ENCODE measurements around the gene WNT7A.

The WNT7A gene

DNA sequence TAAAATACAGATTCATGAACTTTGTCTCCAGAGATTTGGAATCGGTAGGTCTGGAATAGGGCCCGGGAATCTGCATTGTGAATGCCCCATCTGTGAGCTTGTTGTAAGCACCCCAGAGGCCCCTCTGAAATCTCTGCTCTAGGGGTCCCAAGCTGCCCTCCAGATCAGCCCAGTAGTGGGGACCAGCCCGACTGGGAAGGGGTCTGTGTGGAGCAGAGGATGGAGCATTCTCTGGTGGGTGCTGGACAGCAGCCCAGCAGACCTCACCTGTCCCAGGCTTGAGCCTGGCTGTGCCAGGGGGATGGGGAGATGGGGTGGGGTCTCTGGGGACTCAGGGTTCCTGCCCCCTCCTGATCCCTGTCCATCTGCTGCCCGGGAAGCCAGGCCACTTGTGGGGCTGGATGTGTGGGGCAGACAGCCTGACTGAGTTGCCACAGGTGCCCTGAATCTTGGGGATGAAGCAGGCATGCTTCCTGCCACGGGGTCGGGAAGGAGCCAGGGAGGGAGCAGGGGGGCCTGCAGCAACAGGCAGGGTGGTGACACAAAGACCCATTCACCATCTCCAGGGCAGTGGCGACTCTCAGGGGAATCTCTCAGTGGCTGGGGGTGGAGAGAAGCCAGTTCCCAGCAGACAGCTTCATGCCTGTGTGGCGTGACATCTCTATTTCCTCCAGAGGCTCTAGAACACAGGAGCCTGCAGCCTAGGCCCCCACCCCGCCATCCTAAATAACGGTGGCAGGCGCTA, 99.3 kb downstream of the WNT7A start:
- Histone ChIP-seq H3K27ac (ENCODE audit: low read length) (no peak overlapping the region), H3K4me2 (ENCODE audit: insufficient read depth, low read length) (no peak overlapping the region), H3K4me3 (ENCODE audit: low read depth in 1 of 2, low read length in 2 of 2) (no peak overlapping the region), H3K79me2 (ENCODE audit: insufficient read depth, low read length) (no peaks in the 10 kb centered on the region), H3K4me1 (ENCODE audit: insufficient read depth, low read length) (no peaks in the 10 kb centered on the region), H3K36me3 (ENCODE audit: insufficient read depth, low read length) (no peaks in the 10 kb centered on the region), H3K9ac (ENCODE audit: low read depth, low read length) (no peak overlapping the region), H2AFZ (ENCODE audit: low read depth, low read length) (no peak overlapping the region), H3K27me3 (ENCODE audit: insufficient read depth, low read length, poor library complexity) (peaks cover 11% of the 10 kb centered on the region), H3K9me3 (ENCODE audit: insufficient read depth, low read length, severe bottlenecking) (no peaks in the 10 kb centered on the region), H4K20me1 (ENCODE audit: insufficient read depth, low read length) (no peaks in the 10 kb centered on the region; the same call in 1 of the 2 replicates)
- no peak for DNase-seq
- TF ChIP-seq EZH2 (IDR thresholded peaks at IDR 0.05; ENCODE audit: borderline replicate concordance, low read depth, low read length, severe bottlenecking) = no peak
- TF ChIP-seq, protein P1, sequence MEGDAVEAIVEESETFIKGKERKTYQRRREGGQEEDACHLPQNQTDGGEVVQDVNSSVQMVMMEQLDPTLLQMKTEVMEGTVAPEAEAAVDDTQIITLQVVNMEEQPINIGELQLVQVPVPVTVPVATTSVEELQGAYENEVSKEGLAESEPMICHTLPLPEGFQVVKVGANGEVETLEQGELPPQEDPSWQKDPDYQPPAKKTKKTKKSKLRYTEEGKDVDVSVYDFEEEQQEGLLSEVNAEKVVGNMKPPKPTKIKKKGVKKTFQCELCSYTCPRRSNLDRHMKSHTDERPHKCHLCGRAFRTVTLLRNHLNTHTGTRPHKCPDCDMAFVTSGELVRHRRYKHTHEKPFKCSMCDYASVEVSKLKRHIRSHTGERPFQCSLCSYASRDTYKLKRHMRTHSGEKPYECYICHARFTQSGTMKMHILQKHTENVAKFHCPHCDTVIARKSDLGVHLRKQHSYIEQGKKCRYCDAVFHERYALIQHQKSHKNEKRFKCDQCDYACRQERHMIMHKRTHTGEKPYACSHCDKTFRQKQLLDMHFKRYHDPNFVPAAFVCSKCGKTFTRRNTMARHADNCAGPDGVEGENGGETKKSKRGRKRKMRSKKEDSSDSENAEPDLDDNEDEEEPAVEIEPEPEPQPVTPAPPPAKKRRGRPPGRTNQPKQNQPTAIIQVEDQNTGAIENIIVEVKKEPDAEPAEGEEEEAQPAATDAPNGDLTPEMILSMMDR (IDR thresholded peaks at IDR 0.05; ENCODE audit: borderline replicate concordance, extremely low read depth, low read length, poor library complexity, severe bottlenecking) = no peak
- ATAC-seq (ENCODE audit: insufficient read depth, low read depth) = no peak

DNA sequence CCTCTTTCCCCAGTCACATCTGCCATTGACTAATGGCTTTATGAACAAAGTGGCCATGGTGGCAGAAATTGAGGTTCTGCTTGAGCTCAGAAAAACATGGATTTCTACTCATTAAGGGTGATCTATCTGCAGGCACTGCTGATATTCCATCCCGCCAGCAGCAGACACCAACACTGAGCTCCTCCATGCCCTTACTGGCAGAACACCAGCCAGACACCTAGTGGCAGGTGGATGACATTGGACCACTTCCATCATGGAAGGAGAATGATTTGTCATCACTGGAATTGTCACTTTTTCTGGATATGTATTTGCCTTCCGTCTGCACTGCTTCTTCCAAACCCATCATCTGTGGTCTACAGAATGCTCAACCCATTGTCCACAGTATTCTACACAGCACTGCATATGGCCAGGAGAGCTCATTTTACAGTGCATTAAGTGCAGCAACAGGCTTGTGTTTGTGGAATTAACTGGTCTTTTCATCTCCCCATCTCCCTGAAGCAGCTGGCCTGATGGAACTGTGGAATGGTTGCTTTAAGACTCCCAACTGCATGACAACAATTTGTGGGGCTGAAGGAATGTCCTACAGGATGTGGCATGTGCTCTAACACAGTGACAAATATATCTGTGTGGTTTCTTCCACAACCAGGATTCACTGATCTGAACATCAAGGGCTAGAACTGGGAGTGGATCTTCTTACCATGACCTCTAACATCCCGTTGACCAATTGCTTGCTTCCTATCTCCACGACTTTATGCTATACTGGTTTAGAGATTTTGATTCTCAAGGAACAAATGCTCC, 103.4 kb downstream of the WNT7A start:
- TF ChIP-seq, protein P1 (IDR thresholded peaks at IDR 0.05; ENCODE audit: borderline replicate concordance, extremely low read depth, low read length, poor library complexity, severe bottlenecking) = no peak
- no peak for TF ChIP-seq EZH2 (IDR thresholded peaks at IDR 0.05; ENCODE audit: borderline replicate concordance, low read depth, low read length, severe bottlenecking)
- no peak for DNase-seq
- H3K4me2 ChIP-seq (ENCODE audit: insufficient read depth, low read length) = no peak overlapping the region
- H3K36me3 ChIP-seq (ENCODE audit: insufficient read depth, low read length) = no peaks in the 10 kb centered on the region
- H3K79me2 ChIP-seq (ENCODE audit: insufficient read depth, low read length) = no peaks in the 10 kb centered on the region
- no peaks in the 10 kb centered on the region for H3K4me1 ChIP-seq (ENCODE audit: insufficient read depth, low read length)
- ATAC-seq (ENCODE audit: insufficient read depth, low read depth) = no peak
- no peaks in the 10 kb centered on the region for H3K9me3 ChIP-seq (ENCODE audit: insufficient read depth, low read length, severe bottlenecking)
- no peak overlapping the region for H3K4me3 ChIP-seq (ENCODE audit: low read depth in 1 of 2, low read length in 2 of 2)
- no peak overlapping the region for H2AFZ ChIP-seq (ENCODE audit: low read depth, low read length)
- no peak overlapping the region for H3K9ac ChIP-seq (ENCODE audit: low read depth, low read length)
- H3K27me3 ChIP-seq (ENCODE audit: insufficient read depth, low read length, poor library complexity) = no peaks in the 10 kb centered on the region
- H4K20me1 ChIP-seq (ENCODE audit: insufficient read depth, low read length) = no peaks in the 10 kb centered on the region; the same call in 1 of the 2 replicates
- no peak overlapping the region for H3K27ac ChIP-seq (ENCODE audit: low read length)

DNA sequence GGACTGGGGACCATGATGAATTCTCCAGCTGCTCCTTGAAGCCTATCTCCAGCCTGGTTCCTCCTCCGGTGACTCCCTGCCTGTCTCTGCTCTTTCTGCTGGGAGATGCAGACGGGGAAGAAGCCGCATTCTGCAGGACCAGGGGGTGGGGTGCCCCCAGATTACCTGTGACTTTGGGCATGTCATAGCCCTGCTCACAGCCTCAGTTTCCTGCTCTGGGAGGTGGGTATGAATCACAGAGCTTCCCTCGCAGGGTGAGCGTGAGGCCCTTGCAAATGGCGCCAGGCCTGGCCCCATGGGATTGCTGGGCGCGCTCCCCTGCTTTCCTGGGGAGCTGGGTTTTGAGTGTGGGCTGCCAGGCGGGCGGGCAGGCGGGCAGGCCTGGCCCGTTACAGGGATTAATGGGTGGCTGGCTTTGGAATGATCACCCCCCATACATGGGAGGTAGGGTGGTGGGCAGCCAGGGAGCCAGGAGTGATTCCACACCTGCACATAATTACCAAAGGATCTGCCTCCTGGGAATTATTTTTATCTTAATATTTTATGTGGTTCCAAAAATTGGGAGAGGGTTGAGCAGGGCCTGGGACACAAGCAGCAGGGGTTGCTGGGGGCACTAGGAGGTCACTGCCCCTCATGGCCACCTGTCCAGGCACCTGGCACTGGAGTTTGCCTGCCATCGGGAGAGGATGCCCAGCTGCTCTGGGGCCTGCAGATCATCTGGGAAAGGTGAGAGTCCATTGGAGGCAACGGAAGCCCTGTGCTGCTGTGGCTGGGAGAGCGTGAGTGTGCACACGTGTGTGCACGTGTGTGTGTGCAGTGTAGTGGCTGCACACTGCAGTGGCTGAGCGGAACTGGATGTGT, 106.8 kb downstream of the WNT7A start:
- no peaks in the 10 kb centered on the region; the same call in 1 of the 2 replicates for H4K20me1 ChIP-seq (ENCODE audit: insufficient read depth, low read length)
- DNase-seq = no peak

More for the DNA sequence above, 106.8 kb downstream of the WNT7A start:
- no peaks in the 10 kb centered on the region for H3K4me1 ChIP-seq (ENCODE audit: insufficient read depth, low read length)
- H3K9me3 ChIP-seq (ENCODE audit: insufficient read depth, low read length, severe bottlenecking) = no peaks in the 10 kb centered on the region
- no peaks in the 10 kb centered on the region for H3K27me3 ChIP-seq (ENCODE audit: insufficient read depth, low read length, poor library complexity)
- TF ChIP-seq EZH2 (IDR thresholded peaks at IDR 0.05; ENCODE audit: borderline replicate concordance, low read depth, low read length, severe bottlenecking) = no peak
- TF ChIP-seq, protein P1 (IDR thresholded peaks at IDR 0.05; ENCODE audit: borderline replicate concordance, extremely low read depth, low read length, poor library complexity, severe bottlenecking) = no peak
- H3K4me2 ChIP-seq (ENCODE audit: insufficient read depth, low read length) = no peak overlapping the region
- H3K79me2 ChIP-seq (ENCODE audit: insufficient read depth, low read length) = no peaks in the 10 kb centered on the region
- H3K36me3 ChIP-seq (ENCODE audit: insufficient read depth, low read length) = no peaks in the 10 kb centered on the region
- H3K27ac ChIP-seq (ENCODE audit: low read length) = no peak overlapping the region
- H3K9ac ChIP-seq (ENCODE audit: low read depth, low read length) = no peak overlapping the region
- no peak overlapping the region for H3K4me3 ChIP-seq (ENCODE audit: low read depth in 1 of 2, low read length in 2 of 2)
- H2AFZ ChIP-seq (ENCODE audit: low read depth, low read length) = no peak overlapping the region
- ATAC-seq (ENCODE audit: insufficient read depth, low read depth) = no peak

All from DND-41 (cell line).